K562 (cell line): ENCODE data around the gene TMA7B. TPM values are rescaled to one million over a fixed set of nuclear protein-coding genes. Genes with fewer than 3 reads are reported as not detected.
A peak's percentile ranks its signal among the peaks of the same experiment; 100 is the strongest.

Source experiments
- ATAC-seq: fragments of 200-7000 bp; cut with Tn5 transposase; 3 replicates; pipeline ENCODE4 v1.9.1; 2020; ENCODE audit warnings: moderate library complexity
- BruUV-seq: library from RNA; stranded (reverse); fragments of 400-500 nt; replicated peaks from 2 replicates; lab custom pipeline; 2021; lab: Mats Ljungman, UMichigan
- CTCF ChIA-PET: fragments of 300-600 bp; formaldehyde crosslinking; extraction: SDS; loops from one replicate; lab custom pipeline; 2021; ENCODE audit warnings: low intra/inter-chr PET ratio; lab: Yijun Ruan, JAX
- POLR2A ChIA-PET: fragments of 300-600, 350-650 bp; sonication (Branson Sonifier 250); formaldehyde crosslinking; extraction: SDS; loops from one replicate; lab custom pipeline; 2021; ENCODE audit warnings: antibody characterized with exemption, inconsistent platforms; lab: Yijun Ruan, JAX
- DNase-seq, 4 experiments: peaks; one replicate each; pipeline versions ENCODE4 v3.0.0 to v3.0.0-alpha.2; 2011 to 2018; ENCODE audit warnings: low spot score in 3 of 4, mixed read lengths in 3 of 4; ENCODE audit errors: extremely low read depth in 1 of 4
- FAIRE-seq: peaks from 2 replicates; lab custom pipeline; 2011; peaks lifted over from hg19 to GRCh38; lab: Jason Lieb, UNC
- H2AFZ ChIP-seq: 2 replicates; pipeline ENCODE4 v1.6.0; 2011; ENCODE audit warnings: low read depth, low read length, control low read depth, inconsistent platforms
- H3K27ac ChIP-seq: fragments of 200-600 bp; 3 replicates; pipeline ENCODE4 v1.8.0; 2011; ENCODE audit warnings: low read depth, mild to moderate bottlenecking, control low read depth, inconsistent platforms, low read length, moderate library complexity, mixed read lengths; ENCODE audit errors: extremely low read depth
- H3K27me3 ChIP-seq, 2 experiments: fragments of 300-600 bp in 1 of 2; 2 replicates in 1 of 2; 3 replicates in 1 of 2; pipeline versions ENCODE4 v1.6.0 to v1.8.0; 2011; ENCODE audit warnings: inconsistent platforms in 2 of 2, low read length in 2 of 2, mild to moderate bottlenecking in 1 of 2, mixed read lengths in 1 of 2, moderate library complexity in 1 of 2; ENCODE audit not compliant: control insufficient read depth in 2 of 2, insufficient read depth in 2 of 2
- H3K36me3 ChIP-seq: fragments of 300-600 bp; 3 replicates; pipeline ENCODE4 v1.8.0; 2011; ENCODE audit warnings: mild to moderate bottlenecking, low read length, inconsistent platforms; ENCODE audit not compliant: control insufficient read depth, insufficient read depth
- H3K4me1 ChIP-seq, 2 experiments: fragments of 200-600 bp in 1 of 2; replicated peaks in 1 of 2; 2 replicates in 1 of 2; 3 replicates in 1 of 2; pipeline versions ENCODE4 v1.5.1 to v1.8.0; 2011; ENCODE audit warnings: inconsistent platforms in 2 of 2, low read length in 2 of 2, mild to moderate bottlenecking in 1 of 2, mixed read lengths in 1 of 2, moderate library complexity in 1 of 2; ENCODE audit not compliant: control insufficient read depth in 2 of 2, insufficient read depth in 2 of 2
- H3K4me2 ChIP-seq: 2 replicates; pipeline ENCODE4 v1.6.1; 2011; ENCODE audit warnings: low read length, control low read depth, inconsistent platforms, mixed read lengths; ENCODE audit not compliant: insufficient read depth
- H3K4me3 ChIP-seq: fragments of 200-600 bp; sonication (generic), shearing (Covaris generic); 2 replicates; pipeline ENCODE4 v1.5.1; 2016; ENCODE audit warnings: control low read depth, inconsistent platforms
- H3K79me2 ChIP-seq: fragments of 200-600 bp; 3 replicates; pipeline ENCODE4 v1.8.0; 2011; ENCODE audit warnings: low read length, inconsistent platforms; ENCODE audit not compliant: control insufficient read depth, insufficient read depth
- H3K9ac ChIP-seq, 2 experiments: 2 replicates each; pipeline versions ENCODE4 v1.6.0 to v1.6.1; 2011; ENCODE audit warnings: low read depth in 2 of 2, low read length in 2 of 2, control low read depth in 1 of 2, inconsistent platforms in 1 of 2, mild to moderate bottlenecking in 1 of 2, mixed read lengths in 1 of 2; ENCODE audit not compliant: insufficient read depth in 1 of 2
- H3K9me1 ChIP-seq: one replicate; pipeline ENCODE4 v1.6.0; 2011; ENCODE audit warnings: inconsistent platforms, mild to moderate bottlenecking, low read length, moderate library complexity; ENCODE audit not compliant: control insufficient read depth, insufficient read depth
- H3K9me3 ChIP-seq: replicated peaks from 2 replicates; pipeline ENCODE4 v1.5.1; 2011; ENCODE audit warnings: low read depth, low read length, inconsistent platforms; ENCODE audit not compliant: control insufficient read depth, insufficient read depth
- H4K20me1 ChIP-seq: replicated peaks from 2 replicates; pipeline ENCODE4 v1.6.1; 2011; ENCODE audit warnings: low read length, inconsistent platforms, mixed read lengths; ENCODE audit not compliant: control insufficient read depth, insufficient read depth
- BDP1 ChIP-seq: IDR thresholded peaks from 3 replicates; pipeline ENCODE4 v1.6.1; 2011; ENCODE audit not compliant: insufficient read length, insufficient read depth
- CBX3 ChIP-seq, 2 experiments: IDR thresholded peaks; 1 replicate in 1 of 2; 2 replicates in 1 of 2; pipeline ENCODE4 v1.6.1; 2012; ENCODE audit warnings: inconsistent platforms in 2 of 2, low read length in 2 of 2, borderline replicate concordance in 1 of 2, control low read depth in 1 of 2
- CC2D1A ChIP-seq: fragments of 450-650 bp; IDR thresholded peaks from 2 replicates; pipeline ENCODE4 v1.6.1; 2017; ENCODE audit warnings: mild to moderate bottlenecking
- ESRRA ChIP-seq: fragments of 450-650 bp; IDR thresholded peaks from 2 replicates; pipeline ENCODE4 v1.6.1; 2014; ENCODE audit warnings: low read depth, mild to moderate bottlenecking, moderate library complexity, borderline replicate concordance
- FOXJ3 ChIP-seq: sonication (generic); formaldehyde crosslinking; IDR thresholded peaks from 2 replicates; pipeline ENCODE4 v1.4.0; 2020; ENCODE audit warnings: mild to moderate bottlenecking, missing genetic modification reagents
- KHSRP ChIP-seq: fragments of 450-650 bp; IDR thresholded peaks from 2 replicates; pipeline ENCODE4 v1.6.1; 2017
- KLF1 ChIP-seq: fragments of 450-650 bp; IDR thresholded peaks from 2 replicates; pipeline ENCODE4 v1.6.1; 2016; ENCODE audit warnings: missing genetic modification characterization, missing compliant biosample characterization
- NFXL1 ChIP-seq: fragments of 450-650 bp; formaldehyde crosslinking; IDR thresholded peaks from 2 replicates; pipeline ENCODE4 v1.4.0; 2021; ENCODE audit warnings: mild to moderate bottlenecking
- RBM39 ChIP-seq: fragments of 200-400 bp; formaldehyde crosslinking; optimal IDR thresholded peaks from 2 replicates; pipeline ENCODE3; 2018; ENCODE audit warnings: low read depth, low read length
- RNF2 ChIP-seq: sonication (generic); IDR thresholded peaks from 2 replicates; pipeline ENCODE4 v1.6.1; 2016
- SREBF2 ChIP-seq: sonication (generic); formaldehyde crosslinking; IDR thresholded peaks from 2 replicates; pipeline ENCODE4 v1.4.0; 2020; ENCODE audit warnings: mild to moderate bottlenecking, missing genetic modification reagents
- TRIM24 ChIP-seq, 2 experiments: fragments of 450-650 bp; IDR thresholded peaks; 2 replicates each; pipeline ENCODE4 v1.6.1; 2016
- ZBTB12 ChIP-seq: fragments of 250-450 bp; sonication (Bioruptor Pico); IDR thresholded peaks from 2 replicates; pipeline ENCODE4 v1.4.0; 2020
- ZNF224 ChIP-seq: sonication (generic); formaldehyde crosslinking; IDR thresholded peaks from 2 replicates; pipeline ENCODE4 v1.8.0; 2022; ENCODE audit warnings: mild to moderate bottlenecking, missing genetic modification reagents
- ZNF24 ChIP-seq: fragments of 450-650 bp; IDR thresholded peaks from 2 replicates; pipeline ENCODE4 v1.6.1; 2016
- ZNF316 ChIP-seq: fragments of 450-650 bp; IDR thresholded peaks from 2 replicates; pipeline ENCODE4 v1.6.1; 2016
- ZNF695 ChIP-seq: fragments of 450-650 bp; formaldehyde crosslinking; IDR thresholded peaks from 2 replicates; pipeline ENCODE4 v1.4.0; 2020; ENCODE audit warnings: mild to moderate bottlenecking, moderate library complexity
- WGBS: fragments of 100-300 bp; shearing (Covaris generic); methylation state at CpG from one replicate; pipeline ENCODE4 v1.1.6; 2016; ENCODE audit warnings: low coverage, mixed read lengths; ENCODE audit not compliant: insufficient coverage; ENCODE audit errors: missing lambda C conversion rate; 5-methylcytosine and 5-hydroxymethylcytosine counted together
- in situ Hi-C: fragments of 300-500 bp; cut with MboI; formaldehyde crosslinking; loops from 4 replicates; pipeline ENCODE4 v1.15.0; 2018; ENCODE audit warnings: inconsistent platforms, mixed read lengths
- intact Hi-C: fragments of 100-400 bp; cut with micrococcal nuclease; formaldehyde crosslinking; loops from 2 replicates; pipeline ENCODE4 v1.14.2; 2022
- polyA plus RNA-seq, 8 experiments: library from polyadenylated mRNA; depleted of rRNA in 4 of 8; stranded (reverse) in 5 of 8; unstranded in 3 of 8; fragments of >200 nt; fragmentation: Nextera tagmentation in 2 of 8; fragmentation: Illumina TruSeq in 1 of 8; extraction: Ambion mirVana in 2 of 8; extraction: Trizol in 1 of 8; gene quantifications; 2 replicates each; pipeline versions ENCODE4 v1.2.1 to v1.2.3, GENCODE V29; 2011 to 2014; ENCODE audit warnings: inconsistent platforms in 1 of 8, missing spikeins in 1 of 8
- total RNA-seq, 7 experiments: library from RNA; depleted of rRNA in 6 of 7; stranded (reverse); fragments of >200 nt in 6 of 7; fragmentation: Illumina TruSeq in 2 of 7; extraction: Trizol in 2 of 7; gene quantifications; 2 replicates each; pipeline versions ENCODE4 v1.2.1 to v1.2.3, GENCODE V29; 2011 to 2021; ENCODE audit warnings: low replicate concordance in 1 of 7
- TF ChIP-seq, protein P1 (sequence below): fragments of 250-450 bp; sonication (Bioruptor Pico); IDR thresholded peaks from 2 replicates; pipeline ENCODE4 v1.4.0; 2020; ENCODE audit warnings: borderline replicate concordance

Gene TMA7B
- total and polyA plus RNA-seq, 9 of the 15 experiments (the other 6 are each of a cell fraction or from before 2014, with no cell fraction given): 5.6 to 14.2 (median 11.8) TPM

- TF ChIP-seq ESRRA: peak; percentile 46; the same call in 1 of the 2 replicates
- TF ChIP-seq ZNF695 (CRISPR knock-in tag): no peak
- TF ChIP-seq, protein P1, sequence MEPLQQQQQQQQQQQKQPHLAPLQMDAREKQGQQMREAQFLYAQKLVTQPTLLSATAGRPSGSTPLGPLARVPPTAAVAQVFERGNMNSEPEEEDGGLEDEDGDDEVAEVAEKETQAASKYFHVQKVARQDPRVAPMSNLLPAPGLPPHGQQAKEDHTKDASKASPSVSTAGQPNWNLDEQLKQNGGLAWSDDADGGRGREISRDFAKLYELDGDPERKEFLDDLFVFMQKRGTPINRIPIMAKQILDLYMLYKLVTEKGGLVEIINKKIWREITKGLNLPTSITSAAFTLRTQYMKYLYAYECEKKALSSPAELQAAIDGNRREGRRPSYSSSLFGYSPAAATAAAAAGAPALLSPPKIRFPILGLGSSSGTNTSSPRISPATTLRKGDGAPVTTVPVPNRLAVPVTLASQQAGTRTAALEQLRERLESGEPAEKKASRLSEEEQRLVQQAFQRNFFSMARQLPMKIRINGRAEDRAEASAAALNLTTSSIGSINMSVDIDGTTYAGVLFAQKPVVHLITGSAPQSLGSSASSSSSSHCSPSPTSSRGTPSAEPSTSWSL (CRISPR knock-in tag): no peak
These were observed 3.1 kb upstream of the TMA7B start (continued) for GRCh38 chr22:39956932-39957664.

DNA sequence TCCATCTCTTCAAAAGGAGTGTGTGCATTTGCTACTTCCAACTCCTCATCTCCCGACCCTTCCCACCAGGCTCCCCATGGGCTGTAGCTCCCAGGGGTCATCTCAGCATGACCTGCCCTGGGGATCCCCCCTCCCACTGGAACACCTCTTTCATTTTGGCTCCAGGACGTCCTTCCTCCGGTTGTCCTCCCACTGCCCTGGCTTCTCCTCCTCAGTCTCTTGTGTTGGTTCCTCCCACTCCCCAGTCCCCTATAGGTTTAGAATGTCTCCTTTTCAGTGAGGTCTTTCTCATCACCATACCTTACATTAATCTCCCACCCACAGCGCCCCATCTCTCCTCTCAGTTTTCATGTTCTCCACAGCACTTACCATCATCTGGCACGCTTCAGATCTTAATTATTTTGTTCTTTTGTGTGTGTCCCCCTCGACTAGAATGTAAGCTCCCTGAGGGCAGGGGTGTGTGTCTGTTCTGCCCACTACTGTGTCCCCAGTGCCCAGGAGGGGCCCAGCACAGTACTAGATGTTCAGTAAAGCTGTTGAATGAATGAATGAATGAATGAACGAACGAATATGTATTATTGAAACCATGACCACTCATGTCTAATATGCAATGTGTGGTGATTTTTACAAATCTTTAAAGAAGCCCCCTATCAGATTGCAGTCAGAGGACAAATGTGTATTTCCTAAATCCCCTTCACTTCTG, 2.0 kb upstream of the TMA7B start:
- intact Hi-C loops: no loop called here
- POLR2A ChIA-PET: interaction anchor here (0.5 to 1.2 kb wide), 5 partner anchors 9 to 815 kb away, joined by 3 to 4 read pairs (median 3); no protein-coding TSS in a partner anchor
- peaks cover 24 to 49% of the 10 kb centered on the region in 2 experiments for H3K4me1 ChIP-seq
- TF ChIP-seq KLF1 (tag) (no peak), RNF2 (no peak), SREBF2 (CRISPR knock-in tag) (no peak), NFXL1 (CRISPR knock-in tag) (no peak), KHSRP (no peak), CC2D1A (no peak; the same call in 1 of the 2 replicates), CBX3 (IDR thresholded peaks at IDR 0.05; ENCODE audit: borderline replicate concordance in 1 of 2, low read length in 2 of 2) (peak in 1 of 2 experiments; percentile 72; a peak in 2 of 3 replicates), BDP1 (no peak), ZBTB12 (CRISPR knock-in tag) (no peak), RBM39 (no peak), FOXJ3 (CRISPR knock-in tag) (no peak), ZNF224 (CRISPR knock-in tag) (no peak), ZNF24 (peak; percentile 64), TRIM24 (IDR thresholded peaks at IDR 0.05) (0 out of 4 replicates have a peak, but pooled peaks of 1 of the 2 experiments have one; percentile 27), ZNF316 (peak; percentile 91)

More for the DNA sequence above, 2.0 kb upstream of the TMA7B start:
- no peak overlapping the region for H3K9ac ChIP-seq
- no peak for ATAC-seq
- 89% methylated on average over 7 of the region's 8 CpGs for WGBS
- no peak overlapping the region for H3K4me2 ChIP-seq
- no peak overlapping the region for H2AFZ ChIP-seq
- no peak for FAIRE-seq
- CTCF ChIA-PET: no interaction called here
- peaks cover 16% of the 10 kb centered on the region; the same call in 1 of the 3 replicates for H3K79me2 ChIP-seq
- no peak for DNase-seq
- no peaks in the 10 kb centered on the region for H4K20me1 ChIP-seq
- peaks cover 3% of the 10 kb centered on the region for H3K9me1 ChIP-seq
- BruUV-seq: no TSS peak
- in situ Hi-C loops: no loop called here
- H3K4me3 ChIP-seq: no peak overlapping the region
- H3K9me3 ChIP-seq: 0 out of 2 replicates have a peak, but pooled peaks cover 3% of the 10 kb centered on the region
- no peaks in the 10 kb centered on the region for H3K27me3 ChIP-seq
- peaks cover 92% of the 10 kb centered on the region for H3K36me3 ChIP-seq
- H3K27ac ChIP-seq: peak overlapping the region; percentile 95; the same call in 1 of the 3 replicates
